HG03103 (cell line): ENCODE data around the gene HM13.
"Not testable (repeated sequence)": the region's sequence is repeated elsewhere in the genome, so short reads cannot be mapped to it uniquely, and the experiment has no call there.

Source experiments
- ATAC-seq: cut with Tn5 transposase; IDR thresholded peaks from one replicate; pipeline ENCODE4 v1.9.1; 2021; ENCODE audit warnings: low read depth; ENCODE audit not compliant: unreplicated experiment

Gene HM13

DNA sequence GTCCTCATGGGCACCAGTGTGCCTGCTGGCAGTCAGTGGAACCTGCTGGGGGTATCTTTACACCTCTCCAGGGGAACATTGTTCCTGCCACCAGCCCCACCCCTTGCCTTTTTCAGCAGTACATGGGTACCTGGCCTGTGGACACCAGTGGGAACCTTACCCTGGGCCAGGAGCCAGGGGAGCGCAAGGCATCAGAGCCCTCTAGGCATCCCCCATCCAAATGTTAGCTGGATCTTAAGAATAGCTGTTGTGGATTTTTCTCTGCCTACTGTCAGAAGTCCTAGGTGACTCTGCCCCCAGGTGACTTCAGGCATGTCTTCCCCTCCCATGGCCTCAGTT is 52.0 kb downstream of the HM13 start:
- no peak for ATAC-seq

DNA sequence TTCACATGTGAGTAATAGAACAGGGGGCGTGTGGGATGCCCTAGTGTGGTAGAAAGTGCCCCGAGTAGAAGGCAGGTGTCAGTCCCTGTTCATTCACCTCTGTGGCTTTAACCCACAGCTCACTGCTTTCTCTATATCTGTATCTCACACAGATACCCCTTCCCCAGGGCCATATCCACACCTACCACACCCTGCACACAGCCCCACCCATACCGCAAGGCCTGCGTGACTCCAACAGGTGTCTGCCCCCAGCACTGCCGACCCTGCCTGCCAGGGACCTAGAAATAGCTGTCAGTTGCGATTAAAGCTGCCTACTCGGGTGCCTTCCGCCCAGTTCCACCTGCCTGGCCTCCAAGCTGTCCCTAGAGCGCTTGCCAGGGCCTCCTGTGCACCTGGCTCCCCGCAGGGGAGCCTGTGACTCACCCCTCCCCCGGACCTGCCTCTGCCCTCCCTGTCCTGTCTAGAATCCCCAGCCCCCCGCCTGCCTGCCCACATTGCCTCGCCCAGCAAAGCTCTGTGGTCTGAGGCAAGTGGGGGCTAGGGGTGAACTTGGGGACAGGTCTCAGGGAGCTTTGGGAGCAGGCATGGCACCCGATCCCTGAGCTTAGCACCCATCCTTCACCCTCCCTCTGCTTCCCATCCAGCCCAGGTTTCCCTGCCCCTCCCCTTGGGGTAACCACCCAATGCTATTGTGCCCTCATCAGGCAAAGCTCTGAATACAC is 52.6 kb downstream of the HM13 start:
- ATAC-seq: no peak

DNA sequence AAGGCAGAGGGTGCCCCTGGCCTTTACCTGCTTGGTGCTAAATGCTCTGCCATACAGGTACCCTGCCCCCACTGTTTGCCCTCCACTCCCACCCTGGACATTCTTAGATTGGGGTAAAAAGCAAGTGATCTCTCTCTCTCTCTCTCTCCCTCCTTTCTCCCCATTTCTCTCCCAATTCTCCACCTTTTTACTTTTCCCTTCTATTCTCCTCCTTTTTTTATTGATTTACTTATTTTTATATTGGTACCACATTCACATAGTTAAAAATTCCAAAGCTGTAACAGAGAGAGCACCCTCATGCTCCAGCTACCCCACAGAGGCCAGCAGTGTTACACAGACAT is 53.1 kb downstream of the HM13 start:
- ATAC-seq: no peak

DNA sequence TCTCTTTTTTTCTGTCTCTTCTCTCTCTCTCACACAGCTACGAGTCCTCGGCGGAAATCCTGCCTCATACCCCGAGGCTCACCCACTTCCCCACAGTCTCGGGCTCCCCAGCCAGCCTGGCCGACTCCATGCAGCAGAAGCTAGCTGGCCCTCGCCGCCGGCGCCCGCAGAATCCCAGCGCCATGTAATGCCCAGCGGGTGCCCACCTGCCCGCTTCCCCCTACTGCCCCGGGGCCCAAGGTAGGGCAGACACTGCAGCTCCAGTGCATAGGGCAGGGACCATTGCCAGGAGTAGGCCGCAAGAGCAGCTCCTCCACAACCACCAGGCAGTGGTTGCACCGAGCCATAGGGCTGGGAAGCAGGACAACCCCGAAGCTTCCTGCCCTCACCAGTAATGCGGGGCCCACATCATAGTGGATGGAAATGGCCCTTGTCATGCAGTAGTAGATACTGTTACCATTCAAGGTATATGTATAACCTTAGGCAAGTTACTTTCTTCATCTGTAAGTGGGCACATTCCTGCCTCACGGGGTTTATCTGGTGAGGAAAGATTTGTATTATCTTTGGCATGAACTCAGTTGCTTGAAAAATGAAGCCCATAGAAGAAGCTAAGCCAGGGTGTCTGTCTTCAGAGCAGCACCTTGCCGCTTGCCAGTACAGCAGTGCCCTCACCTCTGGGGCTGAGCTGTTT is 53.9 kb downstream of the HM13 start:
- no peak for ATAC-seq

DNA sequence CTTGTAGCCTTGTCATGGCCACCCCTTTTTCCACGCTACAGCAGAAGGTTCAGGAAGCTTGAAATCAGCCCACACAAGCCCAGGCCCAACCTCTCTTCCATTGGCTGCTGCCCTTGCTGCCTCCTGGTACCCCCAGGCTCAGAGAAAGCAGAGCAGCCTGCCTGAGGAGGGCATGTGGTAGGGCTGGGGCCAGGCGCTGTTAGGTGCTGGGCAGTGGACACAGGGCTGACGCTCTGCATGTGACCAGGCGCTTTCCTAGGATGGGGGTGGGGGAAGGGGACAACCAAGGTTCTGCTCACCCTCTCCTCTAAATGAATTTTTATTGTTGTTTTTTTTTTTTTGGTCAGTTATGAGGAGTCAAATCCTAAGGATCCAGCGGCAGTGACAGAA is 54.5 kb downstream of the HM13 start:
- no peak for ATAC-seq

DNA sequence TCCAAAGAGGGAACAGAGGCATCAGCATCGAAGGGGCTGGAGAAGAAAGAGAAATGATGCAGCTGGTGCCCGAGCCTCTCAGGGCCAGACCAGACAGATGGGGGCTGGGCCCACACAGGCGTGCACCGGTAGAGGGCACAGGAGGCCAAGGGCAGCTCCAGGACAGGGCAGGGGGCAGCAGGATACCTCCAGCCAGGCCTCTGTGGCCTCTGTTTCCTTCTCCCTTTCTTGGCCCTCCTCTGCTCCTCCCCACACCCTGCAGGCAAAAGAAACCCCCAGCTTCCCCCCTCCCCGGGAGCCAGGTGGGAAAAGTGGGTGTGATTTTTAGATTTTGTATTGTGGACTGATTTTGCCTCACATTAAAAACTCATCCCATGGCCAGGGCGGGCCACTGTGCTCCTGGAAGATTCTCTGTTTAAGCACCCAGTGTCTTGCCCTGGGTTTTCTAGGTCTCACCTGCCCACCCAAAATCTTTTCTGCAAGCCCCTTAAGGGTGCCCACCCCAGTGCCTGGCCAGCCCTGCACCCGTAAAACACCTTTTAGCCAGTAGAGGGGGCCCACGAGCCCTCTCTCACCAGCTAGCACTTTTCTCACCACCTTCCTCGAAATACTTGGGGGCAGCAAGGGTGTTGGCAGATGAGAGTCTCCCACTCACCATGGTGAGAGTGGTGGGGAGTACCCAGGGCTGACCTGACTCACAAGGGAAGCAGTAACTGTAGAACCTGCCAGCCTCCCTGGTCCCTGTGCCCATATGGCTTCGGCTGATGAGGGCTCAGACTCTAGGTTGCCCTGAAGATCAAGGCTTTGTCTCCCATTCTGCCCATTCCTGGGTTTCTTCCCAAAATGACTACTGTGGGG is 55.1 kb downstream of the HM13 start:
- no peak for ATAC-seq

DNA sequence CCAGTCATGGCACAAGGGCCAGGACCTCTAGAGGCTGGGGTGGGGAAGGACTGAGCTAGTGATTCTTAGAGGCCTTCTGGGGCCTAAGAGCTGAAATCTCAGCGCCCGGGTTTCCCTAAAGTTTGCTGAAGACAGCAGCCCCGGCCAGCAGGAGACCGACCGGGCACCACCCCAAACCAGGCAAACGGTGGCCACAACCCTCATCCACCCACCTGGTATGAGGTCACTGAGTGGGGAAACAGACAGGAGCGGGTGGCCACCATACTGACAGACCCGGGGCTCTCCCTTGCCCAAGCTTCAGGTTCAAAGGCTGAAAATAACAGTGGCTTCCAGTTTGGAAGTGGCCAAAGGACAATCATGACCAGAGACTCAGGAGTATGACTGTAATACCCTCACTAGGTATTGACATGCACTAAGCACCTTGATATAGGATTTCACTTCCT is 55.8 kb downstream of the HM13 start:
- ATAC-seq: no peak

DNA sequence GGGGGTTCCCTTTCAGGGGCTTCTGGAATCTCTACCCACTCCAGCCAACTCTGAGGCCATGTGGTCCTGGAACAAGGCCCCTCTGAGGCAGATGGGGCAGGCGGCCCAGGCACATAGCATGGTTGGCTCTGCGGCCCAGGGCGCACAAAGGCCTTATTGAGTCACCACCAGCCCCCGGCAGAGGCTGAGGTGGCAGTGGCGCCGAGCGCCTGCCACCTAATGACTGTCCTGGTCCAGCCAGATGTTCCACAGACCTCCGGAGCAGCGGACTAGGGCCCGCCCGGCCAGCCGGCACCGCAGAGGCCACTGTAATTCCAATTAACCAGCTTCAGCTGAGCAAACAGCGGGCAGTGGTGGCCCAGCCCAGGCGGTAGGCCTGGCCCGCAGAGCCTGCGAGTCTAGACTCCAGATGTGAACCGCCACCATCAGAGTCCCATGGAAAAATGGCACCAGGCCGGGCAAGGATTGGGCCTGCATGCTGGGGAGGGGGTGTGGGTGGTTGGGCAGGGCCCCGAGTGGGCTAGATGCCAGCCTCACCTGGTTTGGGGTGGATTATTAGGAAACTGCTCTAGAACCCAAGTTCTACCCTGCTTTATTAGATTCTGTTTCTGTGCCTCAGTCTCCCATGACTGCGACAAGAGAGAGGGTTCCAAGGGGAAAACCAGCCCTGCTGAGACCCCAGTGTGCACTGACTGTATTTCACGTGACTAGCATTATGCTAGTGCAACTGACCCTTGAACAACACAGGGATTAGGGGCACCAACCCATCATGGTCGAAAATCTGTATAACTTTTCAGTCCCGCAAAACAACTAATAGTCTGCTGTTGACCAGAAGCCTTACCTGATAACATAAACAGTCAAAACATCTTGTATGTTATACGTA is 56.7 kb downstream of the HM13 start:
- no peak for ATAC-seq

DNA sequence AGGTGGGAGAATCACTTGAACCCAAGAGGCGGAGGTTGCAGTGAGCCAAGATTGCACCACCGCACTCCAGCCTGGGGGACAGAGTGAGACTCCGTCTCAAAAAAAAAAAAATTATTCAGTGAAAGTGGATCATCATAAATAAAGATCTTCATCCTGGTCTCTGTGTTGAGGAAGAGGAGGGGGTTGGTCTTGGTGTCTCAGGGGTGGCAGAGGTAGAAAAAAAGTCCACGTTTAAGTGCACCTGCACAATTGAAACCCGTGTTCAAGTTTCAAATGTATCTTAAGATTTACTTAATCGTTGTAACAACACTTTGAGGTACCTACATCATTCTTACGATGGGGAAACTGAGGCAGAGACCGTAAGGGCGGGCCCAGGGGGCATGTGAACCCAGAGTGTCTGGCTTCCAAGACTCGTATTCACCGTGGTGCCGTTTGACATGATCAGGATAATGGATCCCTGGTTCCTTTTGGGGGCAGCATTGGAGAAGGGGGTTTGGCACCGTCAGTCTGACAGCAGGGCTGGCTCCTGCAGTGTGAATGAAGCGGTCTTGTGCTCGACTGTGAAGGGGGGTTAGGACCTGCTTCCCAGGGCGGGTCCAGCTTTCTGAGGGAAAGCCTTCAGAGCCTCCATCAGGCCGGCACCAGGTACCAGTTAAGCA is 57.9 kb downstream of the HM13 start:
- no peak for ATAC-seq

DNA sequence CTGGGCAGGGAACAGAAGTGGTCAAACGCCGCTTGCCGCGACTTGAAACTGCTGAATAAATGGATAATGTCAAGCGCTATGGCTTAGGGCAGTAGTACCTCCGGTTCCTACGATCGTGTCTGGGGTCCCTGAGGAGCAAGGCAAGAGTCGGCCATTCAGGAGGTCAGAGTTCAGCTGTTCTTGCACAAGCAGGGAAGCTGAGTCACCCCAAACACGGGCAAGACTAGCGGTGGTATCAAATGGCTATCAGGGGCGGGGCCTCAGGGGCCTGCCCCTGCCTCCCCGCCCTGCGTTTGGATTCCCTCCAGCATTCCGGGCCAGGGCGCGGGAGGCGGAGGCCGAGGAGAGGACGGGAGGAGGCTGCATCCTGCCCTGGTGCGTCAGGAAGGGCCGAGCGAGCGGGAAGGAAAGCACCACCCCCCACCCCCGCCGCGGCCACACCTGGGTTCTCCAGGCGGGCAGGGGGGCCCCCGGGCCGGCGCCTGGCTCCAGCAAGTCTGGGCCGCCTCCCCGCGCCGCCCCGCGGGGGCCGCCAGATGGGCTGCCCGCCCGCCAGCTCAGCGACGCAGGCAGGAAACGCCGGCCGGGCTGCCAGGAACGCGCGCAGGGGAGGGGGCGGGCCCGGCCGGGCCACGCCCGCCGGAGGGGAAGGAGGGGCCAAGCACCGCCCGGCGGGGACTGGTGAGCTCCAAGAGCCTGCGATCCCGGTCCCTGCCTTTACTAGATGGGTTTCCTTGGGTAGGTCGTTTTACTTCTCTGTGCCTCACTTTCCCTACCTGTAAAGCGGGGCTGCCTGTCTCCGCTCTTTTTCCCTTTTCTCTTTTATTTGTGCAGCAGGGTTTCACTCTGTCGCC is 58.7 kb downstream of the HM13 start:
- peak; percentile 85 for ATAC-seq

DNA sequence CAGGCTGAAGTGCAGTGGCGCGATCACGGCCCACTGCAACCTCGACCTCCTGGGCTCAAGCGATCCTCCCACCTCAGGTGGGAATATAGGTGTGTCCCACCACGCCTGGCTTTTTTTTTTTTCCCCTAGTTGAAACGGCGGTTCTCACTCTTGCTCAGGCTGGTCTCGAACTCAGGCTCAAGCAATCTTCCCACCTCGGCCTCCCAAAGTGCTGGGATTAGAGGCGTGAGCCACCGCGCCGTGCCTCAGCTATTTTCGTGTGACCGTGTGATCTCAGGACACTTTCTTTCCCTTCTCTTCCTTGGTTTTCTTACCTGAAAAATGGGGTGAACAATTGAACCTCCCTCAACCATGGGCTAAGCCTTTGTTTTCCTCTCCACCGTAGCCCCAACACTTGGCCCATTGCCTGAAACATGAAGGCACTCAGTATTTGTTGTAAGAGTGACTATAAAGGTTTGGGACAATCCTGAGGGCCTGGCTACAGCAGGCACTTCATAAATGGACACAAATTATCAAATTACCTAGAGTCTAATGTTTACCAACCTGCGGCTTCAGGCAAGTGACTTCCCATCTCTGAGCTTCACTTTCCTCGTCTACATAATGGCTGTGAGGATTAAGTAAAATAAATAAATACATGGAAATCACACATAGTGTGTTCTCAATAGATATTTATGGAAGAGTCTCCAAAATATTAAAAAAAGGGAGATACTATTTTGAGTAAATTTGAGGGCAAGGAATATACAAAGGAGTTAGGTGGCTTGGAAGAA is 59.5 kb downstream of the HM13 start:
- peak; percentile 1 for ATAC-seq

DNA sequence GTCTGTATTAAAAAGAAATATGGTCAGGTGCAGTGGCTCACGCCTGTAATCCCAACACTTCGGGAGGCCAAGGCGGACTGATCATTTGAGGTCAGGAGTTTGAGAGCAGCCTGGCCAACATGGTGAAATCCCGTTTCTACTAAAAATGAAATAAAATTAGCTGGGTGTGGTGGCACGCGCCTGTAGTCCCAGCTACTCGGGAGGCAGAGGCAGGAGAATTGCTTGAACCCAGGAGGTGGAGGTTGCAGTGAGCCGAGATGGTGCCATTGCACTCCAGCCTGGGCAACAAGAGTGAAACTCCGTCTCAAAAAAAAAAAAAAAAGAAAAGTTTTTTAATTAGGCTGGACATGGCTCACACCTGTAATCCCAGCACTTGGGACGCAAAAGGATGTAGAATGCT is 60.7 kb downstream of the HM13 start:
- ATAC-seq: not testable (repeated sequence)

DNA sequence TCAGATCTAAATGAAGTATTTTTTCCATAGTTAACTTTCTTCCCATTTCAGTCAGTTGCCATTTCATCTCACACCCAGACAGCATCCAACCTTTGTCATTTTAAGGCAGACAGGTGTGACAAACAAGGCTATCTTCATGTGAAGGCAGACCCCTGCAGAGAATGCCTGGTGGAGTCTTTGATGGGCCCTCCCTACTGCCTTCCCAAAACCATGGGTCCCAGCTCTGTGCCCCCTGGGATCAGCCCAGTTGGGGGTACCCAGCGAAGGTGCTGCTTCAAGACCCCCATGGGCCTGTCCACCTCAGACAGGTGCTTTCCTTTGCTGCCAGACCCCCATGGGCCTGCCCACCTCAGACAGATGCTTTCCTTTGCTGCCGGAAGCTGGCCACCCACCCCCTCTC is 62.5 kb downstream of the HM13 start:
- no peak for ATAC-seq

DNA sequence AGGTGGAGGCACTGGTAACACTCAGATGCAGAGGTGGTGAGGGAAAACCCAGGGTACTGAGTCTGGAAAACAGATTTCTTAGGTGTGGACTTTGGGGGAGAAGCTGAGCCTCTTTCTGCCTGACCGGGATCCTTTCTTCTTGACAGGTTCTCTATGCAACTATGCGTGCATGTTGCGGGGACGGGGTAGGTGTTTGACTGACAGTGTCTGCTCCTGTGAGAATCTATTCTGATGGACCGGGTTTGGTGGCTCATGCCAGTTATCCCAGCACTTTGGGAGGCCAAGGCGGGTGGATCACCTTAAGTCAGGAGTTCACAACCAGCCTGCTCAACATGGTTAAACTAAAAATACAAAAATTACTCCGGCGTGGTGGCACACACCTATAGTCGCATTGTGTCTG is 63.0 kb downstream of the HM13 start:
- ATAC-seq: no peak

DNA sequence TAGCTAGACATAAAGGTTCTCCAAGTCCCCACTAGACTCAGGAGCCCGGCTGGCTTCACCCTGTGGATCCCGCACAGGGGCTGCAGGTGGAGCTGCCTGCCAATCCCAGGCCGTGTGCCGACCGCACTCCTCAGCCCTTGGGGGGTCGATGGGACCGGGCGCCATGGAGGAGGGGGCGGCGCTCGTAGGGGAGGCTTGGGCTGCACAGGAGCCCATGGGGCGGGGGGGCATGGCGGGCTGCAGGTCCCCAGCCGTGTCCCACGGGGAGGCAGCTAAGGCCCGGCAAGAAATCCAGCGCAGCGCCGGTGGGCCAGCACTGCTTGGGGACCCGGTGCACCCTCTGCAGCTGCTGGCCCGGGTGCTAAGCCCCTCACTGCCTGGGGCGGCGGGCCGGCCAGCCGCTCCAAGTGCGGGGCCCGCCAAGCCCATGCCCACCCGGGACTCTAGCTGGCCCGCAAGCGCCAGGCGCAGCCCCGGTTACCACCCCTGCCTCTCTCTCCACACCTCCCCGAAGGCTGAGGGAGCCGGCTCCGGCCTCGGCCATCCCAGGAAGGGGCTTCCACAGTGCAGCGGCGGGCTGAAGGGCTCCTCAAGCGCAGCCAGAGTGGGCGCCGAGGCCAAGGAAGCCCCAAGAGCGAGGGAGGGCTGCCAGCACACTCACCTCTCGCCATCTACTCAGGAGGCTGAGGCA is 64.4 kb downstream of the HM13 start:
- no peak for ATAC-seq

DNA sequence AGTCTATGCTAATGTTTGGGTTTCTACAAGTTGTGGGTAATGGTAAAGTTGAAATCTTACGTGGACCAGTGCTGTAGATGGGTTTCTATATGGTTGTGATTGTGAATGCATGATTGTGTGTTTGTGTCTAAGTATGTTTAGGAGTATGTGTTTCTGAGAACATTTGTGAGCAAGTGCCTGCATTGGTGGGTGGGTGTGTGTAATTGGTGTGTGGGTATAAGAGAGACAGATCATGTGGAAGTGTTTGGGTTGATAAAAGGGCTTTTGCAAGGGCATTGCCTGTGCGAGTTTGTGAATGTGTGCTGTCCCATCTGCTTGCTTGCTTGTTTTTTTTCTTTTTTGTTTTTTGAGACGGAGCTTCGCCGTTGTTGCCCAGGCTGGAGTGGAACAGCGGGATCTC is 65.0 kb downstream of the HM13 start:
- ATAC-seq: no peak

DNA sequence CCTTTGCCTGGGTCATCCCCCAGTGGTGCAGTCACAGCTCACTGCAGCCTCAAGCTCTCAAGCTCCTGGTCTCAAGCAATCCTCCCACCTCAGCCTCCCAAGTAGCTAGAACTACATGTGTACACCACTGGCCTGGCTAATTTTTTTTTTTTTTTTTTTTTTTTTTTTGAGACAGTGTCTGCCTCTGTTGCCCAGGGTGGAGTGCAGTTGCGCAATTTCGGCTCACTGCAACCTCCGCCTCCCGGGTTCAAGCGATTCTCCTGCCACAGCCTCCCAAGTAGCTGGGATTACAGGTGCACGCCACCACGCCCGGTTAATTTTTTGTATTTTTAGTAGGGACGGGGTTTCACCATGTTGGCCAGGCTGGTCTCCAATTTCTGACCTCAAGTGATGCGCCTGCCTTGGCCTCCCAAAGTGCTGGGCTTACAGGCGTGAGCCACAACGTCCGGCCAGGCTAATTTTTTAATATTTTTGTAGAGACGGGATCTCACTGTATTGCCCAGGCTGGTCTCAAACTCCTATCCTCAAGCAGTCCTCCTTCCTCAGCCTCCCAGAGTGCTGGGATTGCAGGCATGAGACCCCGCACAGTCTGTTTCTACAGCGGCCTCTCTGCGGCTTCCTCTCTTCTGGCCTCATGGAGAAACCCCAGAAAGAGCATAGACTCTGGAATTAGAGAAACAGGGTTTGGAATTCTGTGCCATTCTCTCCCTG is 65.9 kb downstream of the HM13 start:
- not testable (repeated sequence) for ATAC-seq
